NCI-H1105 (cell line): ENCODE results near the gene LILRA6.
"Not testable (repeated sequence)": the region's sequence is repeated elsewhere in the genome, so short reads cannot be mapped to it uniquely, and the experiment has no call there.

Experiments used
- DNase-seq: peaks from one replicate; lab custom pipeline; 2025; lab: John Stamatoyannopoulos, UW

The LILRA6 gene

GRCh38 chr19:54231077-54231931 is 11.3 kb downstream of the LILRA6 start:
- DNase-seq, result peak; percentile 91

DNA sequence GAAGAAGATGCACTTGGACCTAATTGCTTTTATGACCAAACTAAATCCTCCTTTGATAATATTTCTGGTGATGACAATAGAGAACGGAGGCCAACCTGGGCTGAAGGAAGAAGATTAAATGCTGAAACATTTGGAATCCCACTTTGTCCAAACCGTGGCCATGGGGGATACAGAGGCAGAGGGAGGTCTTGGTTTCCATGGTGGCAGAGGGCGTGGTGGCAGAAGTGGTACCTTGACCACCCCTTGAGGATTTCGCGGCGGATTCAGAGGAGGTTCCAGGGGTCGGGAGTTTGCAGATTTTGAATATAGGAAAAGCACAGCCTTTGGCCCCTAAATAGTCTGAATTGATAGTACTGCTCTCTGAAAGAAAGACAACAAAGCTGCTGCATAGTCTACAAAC is 12.6 kb downstream of the LILRA6 start:
- DNase-seq, result no peak

- no peak for DNase-seq
These were observed 13.4 kb downstream of the LILRA6 start for GRCh38 chr19:54229146-54229545.

DNA sequence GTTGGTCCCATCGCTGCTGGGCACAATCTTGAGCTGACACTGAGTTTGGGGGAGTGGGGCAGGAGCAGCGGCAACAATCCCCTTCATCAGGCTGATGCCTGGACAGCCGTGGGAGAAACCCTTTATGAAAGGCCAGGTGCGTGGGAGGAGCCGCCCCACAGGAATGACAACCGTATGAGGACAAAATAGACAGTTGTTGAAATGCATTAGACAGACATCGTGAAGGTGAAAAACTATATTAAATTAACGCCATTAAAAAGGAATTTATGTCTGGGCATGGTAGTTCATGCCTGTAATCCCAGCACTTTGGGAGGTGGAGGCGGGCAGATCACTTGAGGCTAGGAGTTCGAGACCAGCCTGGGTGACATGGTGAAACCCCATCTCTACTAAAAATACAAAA is 18.0 kb downstream of the LILRA6 start:
- DNase-seq, result not testable (repeated sequence)

DNA sequence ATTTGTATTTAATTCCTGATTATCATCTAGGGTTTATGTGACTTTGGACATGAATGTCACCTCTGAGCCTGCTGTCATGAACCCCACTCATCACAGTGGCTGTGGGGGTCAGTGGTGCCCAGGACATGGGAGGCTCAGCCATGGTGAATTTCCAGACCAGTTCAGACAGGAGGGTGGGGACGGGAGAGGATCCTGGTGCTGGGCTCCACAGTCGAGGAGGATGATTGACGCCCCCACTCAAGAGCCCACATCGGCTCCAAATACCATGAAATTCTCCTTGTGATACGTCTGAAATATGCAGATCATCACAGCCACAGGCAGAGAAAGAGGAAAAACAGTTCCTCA is 18.7 kb downstream of the LILRA6 start:
- not testable (repeated sequence) for DNase-seq

- not testable (repeated sequence) for DNase-seq
These were observed 19.2 kb downstream of the LILRA6 start for GRCh38 chr19:54223277-54223936.

DNA sequence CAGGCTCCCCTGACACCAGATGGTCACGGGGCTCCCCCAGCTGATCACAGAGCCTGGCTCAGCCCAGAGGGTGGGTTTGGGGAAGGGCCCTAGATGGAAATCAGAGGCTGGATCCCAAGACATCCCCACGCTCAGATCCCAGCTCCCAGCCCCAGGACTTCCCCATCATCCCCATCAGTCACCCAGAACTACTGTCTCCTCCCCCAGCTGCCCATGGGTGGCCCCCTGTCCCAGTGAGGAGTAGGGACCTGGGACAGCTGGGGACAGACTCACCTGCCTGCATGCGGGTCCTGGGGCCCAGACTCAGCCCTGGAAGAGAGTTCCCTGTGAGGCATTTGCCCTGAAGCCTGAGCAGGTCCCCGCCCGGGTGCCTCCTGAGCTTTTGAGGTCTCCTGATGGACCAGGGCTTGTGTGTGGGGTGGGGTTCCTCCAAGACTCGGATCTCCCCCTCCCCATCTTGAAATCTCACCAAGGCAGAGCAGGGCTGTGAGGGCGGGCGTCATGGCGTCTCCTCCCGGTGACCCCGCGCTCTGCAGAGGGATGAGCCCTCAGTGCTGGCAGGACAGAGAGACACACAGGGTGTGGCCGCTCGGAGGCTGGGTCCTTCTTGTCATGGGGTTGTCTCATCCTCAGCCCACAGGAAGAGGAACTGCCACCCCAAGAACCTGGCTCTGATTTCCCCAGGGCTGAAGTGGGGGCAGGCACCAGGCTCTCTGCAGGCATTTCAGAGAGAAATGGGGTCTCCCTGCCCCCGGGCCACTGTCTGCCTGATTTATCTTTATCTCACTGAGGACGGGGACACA is 19.9 kb downstream of the LILRA6 start, which contains the start of gene LILRB3:
TSS of gene LILRB3 (minus strand) at position 534 of the 803 bp plus-strand sequence. CDS start at position 503, 31 bp downstream.
- DNase-seq, result not testable (repeated sequence)

DNA sequence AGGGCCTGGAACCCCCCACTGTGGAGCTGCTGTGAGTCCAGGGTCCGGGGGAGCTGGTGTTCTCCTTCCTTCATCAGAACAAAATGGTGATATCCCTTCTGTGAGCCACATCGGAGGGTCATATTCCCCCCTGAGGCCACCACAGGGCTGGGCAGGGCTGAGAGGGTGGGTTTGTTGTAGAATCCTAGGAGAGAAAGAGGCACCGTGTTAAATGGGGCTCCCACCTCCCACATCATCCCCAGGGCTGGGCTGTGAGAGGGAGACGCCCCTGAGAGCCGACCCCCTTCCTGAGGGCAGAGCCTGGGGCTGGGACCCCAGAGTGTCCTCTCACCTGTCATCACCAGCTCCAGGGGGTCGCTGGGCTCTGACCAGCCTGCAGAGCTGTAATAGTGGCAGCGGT is 20.6 kb downstream of the LILRA6 start:
- DNase-seq, result not testable (repeated sequence)

GRCh38 chr19:54219702-54220101 is 22.9 kb downstream of the LILRA6 start:
- DNase-seq, result not testable (repeated sequence)

DNA sequence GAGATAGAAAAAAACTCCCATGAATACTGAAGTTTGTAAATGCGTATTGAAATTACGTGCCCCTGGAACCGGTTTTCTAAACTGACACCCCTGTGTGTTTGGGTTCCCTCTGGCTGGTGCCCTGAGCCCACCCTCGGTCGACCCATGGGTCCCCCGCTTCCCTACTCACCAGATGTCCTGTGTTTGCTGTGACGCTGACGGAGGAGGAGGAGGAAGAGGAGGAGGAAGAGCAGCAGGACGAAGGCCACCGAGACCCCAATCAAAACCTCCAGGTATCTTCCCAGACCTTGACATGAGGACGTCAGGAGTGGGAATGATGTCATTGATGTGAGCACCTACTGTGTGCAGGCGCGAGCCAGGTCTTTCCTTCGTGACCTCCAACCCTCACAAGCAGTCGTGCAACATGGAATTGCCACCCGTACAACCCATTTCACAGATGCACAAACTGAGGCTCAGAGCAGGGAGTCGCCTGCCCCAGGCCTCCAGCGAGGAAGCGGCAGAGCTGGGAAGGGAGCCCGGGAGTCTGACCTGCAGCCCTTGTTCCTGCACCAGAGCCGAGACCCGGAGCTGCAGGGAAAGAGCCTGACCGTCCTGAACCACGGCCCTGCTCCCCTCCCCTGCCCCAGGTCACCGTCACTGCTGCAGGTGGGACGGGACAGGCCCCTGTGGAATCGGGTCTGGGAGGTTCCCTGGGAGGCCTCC is 23.5 kb downstream of the LILRA6 start:
- DNase-seq, result no peak

GRCh38 chr19:54218259-54218658 is 24.3 kb downstream of the LILRA6 start:
- DNase-seq, result no peak

DNA sequence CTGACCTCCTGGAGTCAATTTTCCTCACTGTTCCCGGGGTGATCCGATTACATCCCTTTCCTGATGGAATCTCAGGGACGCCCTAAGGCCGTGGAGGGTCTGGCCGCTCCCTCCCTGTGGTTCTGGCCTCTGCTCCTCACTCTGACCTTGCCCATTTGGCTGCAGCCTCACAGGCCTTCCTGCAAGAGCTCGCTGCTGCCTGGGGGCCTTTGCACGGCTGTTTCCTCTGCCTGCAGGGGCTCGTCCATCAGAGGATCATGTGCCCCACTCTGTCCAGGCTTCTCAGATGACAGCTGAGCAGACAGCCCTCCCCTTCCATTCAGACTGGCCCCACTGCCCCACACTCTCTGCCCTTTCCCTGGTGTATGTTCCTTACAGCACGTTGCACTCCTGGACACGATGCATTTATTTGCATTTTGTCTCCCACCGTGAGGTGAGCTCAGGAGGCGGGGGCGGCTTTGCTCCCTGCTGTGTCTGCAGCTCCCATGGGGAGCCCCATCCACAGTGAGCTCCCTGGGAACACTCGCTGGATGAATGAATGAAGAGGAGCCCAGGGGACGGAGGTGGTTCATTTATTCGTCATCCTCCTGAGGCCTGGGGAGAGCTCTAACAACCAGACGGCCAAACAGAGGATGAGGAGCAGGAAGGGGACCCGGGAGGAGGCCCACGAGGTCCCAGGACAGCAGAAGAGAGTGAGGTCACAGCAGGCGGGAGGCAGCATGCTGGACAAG is 24.9 kb downstream of the LILRA6 start:
- not testable (repeated sequence) for DNase-seq

DNA sequence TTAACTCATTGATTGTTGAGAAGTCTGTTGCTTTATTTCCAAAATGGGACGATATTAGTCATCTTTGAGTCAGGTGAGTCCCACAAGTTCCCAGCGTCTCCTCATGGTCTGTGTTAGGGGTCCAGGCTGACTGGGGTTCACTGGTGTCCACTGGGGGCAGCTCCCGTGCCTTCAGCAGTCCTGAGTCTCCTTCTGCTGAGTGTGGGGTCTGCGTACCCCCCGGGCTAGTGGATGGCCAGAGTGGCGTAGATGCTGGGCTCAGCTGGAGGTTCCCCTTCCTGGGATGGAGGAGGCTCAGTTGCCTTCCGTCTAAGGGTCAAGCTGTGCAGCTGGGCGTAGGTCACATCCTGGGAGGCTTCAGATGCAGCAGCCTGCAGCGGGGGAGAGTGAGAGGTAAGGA is 25.7 kb downstream of the LILRA6 start:
- no peak for DNase-seq

DNA sequence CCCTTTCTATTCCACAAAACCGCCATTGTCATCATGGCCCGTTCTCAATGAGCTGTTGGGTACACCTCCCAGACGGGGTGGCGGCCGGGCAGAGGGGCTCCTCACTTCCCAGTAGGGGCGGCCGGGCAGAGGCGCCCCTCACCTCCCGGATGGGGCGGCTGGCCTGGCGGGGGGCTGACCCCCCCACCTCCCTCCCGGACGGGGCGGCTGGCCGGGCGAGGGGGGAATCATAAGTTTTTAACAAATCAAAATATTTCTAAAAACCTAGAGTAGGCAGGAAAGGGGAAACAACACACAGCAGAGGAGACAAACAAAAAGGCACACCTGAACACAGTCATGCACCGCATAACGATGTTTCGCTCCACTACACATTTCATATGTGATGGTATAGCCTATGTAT is 27.9 kb downstream of the LILRA6 start:
- not testable (repeated sequence) for DNase-seq

DNA sequence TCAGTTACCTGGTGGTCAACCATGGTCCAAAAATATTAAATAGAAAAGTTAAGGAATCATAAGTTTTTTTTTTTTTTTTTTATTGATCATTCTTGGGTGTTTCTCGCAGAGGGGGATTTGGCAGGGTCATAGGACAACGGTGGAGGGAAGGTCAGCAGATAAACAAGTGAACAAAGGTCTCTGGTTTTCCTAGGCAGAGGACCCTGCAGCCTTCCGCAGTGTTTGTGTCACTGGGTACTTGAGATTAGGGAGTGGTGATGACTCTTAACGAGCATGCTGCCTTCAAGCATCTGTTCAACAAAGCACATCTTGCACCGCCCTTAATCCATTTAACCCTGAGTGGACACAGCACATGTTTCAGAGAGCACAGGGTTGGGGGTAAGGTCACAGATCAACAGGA is 28.4 kb downstream of the LILRA6 start:
- not testable (repeated sequence) for DNase-seq

- no peak for DNase-seq
These were observed 31.4 kb downstream of the LILRA6 start for GRCh38 chr19:54211235-54211634.

DNA sequence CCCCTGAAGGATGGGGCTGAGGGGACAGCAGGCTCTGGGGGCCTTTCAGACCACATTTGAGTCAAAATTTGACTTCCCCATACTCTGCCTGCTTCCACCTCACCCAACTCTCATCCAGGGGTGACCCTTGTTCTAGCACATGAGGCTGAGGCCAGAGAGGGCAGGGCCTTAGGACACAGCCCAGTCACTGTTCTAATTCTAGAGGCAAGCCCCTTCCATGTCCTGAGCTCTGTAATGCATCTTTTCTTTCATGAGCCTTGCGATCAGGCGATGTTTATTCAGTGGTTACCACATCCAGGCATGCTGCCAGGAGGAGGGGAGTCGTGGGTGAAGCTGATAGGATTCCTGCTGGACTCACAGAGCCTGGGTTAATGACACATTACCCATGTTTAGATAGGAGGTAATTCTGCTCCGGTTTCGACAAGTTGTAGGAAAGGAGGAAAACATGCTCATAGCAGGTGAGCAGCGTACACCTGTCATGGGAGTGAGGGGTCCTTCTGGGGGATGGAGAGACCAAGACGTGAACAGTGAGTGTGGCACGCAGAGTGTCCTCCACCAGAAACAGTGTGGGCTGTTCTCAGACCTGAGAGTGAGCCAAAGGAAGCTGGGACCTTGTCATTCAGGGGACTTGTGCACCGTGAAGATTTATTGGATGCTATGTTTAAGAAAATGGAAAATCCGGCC is 32.6 kb downstream of the LILRA6 start:
- peak; percentile 92 for DNase-seq

DNA sequence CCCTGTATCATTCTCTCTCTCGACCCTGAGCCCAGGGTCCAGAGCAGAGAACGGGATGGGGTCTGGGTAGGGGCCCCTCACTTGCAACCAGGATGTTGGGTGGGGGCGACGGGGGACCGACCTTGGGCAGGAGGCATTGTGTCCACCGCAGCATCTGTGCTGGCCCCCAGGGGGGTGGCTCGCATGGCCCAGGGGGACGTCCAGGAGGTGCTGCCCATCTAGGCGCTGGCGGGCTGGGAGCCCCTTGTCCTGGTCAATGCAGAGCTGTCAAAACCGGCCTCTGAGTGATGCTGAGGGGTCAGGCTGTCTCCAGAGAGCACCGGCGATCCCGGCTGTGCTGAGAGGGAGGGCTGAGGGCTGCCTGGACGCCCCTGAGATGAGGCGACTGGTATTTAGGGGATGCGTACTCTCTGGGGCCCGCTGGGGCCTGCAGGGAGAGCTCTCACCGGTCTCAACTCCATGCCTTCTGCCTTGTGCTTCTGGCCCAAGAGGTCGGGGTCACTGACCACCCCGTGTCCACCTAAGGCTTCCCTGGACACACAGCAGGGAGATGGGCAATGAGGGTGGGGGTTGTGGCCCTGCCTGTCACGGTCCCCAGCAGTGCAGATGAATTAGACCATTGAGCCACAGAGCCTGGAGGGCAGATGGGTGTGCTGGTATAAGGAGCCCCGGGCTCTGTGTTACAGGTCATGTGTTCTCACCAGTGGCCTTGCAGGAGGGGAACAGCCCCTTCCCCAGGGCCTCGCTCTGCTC is 33.4 kb downstream of the LILRA6 start:
- no peak for DNase-seq

DNA sequence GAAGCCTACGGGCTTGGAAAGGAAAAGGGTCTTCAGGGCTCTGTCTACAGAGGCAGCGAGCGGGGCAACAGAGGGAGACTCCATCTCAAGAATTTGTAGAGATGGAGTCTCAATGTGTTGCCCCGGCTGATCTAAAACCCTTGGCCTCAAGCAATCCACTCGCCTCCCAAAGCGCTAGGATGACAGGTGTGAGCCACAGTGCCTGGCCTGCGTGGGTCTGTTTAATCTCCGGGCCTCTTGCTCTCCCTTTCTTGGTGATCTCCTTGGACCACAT is 33.9 kb downstream of the LILRA6 start:
- DNase-seq, result no peak
